Measurements from ENCODE around the gene LIPA. TPM values are rescaled to one million over a fixed set of nuclear protein-coding genes. Genes with fewer than 3 reads are reported as not detected.
A peak's percentile ranks its signal among the peaks of the same experiment; 100 is the strongest.

Gene LIPA
- total RNA-seq, 1 donor from 2014 or later: 70.2 TPM

- Mint-ChIP-seq H3K4me1 (ENCODE audit: low read depth, unreplicated experiment) (peaks cover 3% of the 10 kb centered on the region), H3K36me3 (ENCODE audit: low read depth, unreplicated experiment) (no peaks in the 10 kb centered on the region)
- no peaks in the 10 kb centered on the region for H3K36me3 ChIP-seq (ENCODE audit: insufficient read depth, low read length)
Observed at GRCh38 chr10:89204621-89205185, 46.9 kb downstream of the LIPA start.

GRCh38 chr10:89203237-89203636, 48.3 kb downstream of the LIPA start:
- peak; percentile 54 for FAIRE-seq
- peaks cover 3% of the 10 kb centered on the region for H3K4me1 Mint-ChIP-seq (ENCODE audit: low read depth, unreplicated experiment)
- peaks cover 12% of the 10 kb centered on the region for H3K4me1 ChIP-seq (ENCODE audit: insufficient read depth, low read length)
- no peaks in the 10 kb centered on the region for H3K9me3 ChIP-seq (ENCODE audit: insufficient read depth, low read depth, low read length)
- H4K20me1 ChIP-seq (ENCODE audit: insufficient read depth, low read length): no peaks in the 10 kb centered on the region
- H3K27ac ChIP-seq (ENCODE audit: low read depth, low read length): no peak overlapping the region
- H3K79me2 ChIP-seq (ENCODE audit: insufficient read depth, low read length): no peaks in the 10 kb centered on the region
- no peak overlapping the region for H3K4me2 ChIP-seq (ENCODE audit: low read length)
- peaks cover 14% of the 10 kb centered on the region for H3K27me3 Mint-ChIP-seq (ENCODE audit: low read depth, unreplicated experiment)
- peaks cover 31% of the 10 kb centered on the region for H3K27me3 ChIP-seq (ENCODE audit: insufficient read depth, low read length)
- H3K4me3 Mint-ChIP-seq (ENCODE audit: unreplicated experiment): no peak overlapping the region
- no peaks in the 10 kb centered on the region for H3K36me3 ChIP-seq (ENCODE audit: insufficient read depth, low read length)
- H3K9me3 Mint-ChIP-seq (ENCODE audit: unreplicated experiment): no peaks in the 10 kb centered on the region
- H3K27ac Mint-ChIP-seq (ENCODE audit: unreplicated experiment): no peak overlapping the region
- H2AFZ ChIP-seq (ENCODE audit: low read depth, low read length): no peak overlapping the region
- TF ChIP-seq CTCF (IDR thresholded peaks at IDR 0.05; ENCODE audit: insufficient read depth, low read depth, low read length) (no peak), EZH2 (IDR thresholded peaks at IDR 0.05; ENCODE audit: insufficient read depth, low read length) (no peak)
- H3K9ac ChIP-seq (ENCODE audit: low read length): no peak overlapping the region
- H3K36me3 Mint-ChIP-seq (ENCODE audit: low read depth, unreplicated experiment): no peaks in the 10 kb centered on the region
- H3K4me3 ChIP-seq (ENCODE audit: insufficient read depth, low read depth, low read length): no peak overlapping the region
- no peak for DNase-seq (ENCODE audit: low read depth)

More at GRCh38 chr10:89204621-89205185, 46.9 kb downstream of the LIPA start:
- H3K79me2 ChIP-seq (ENCODE audit: insufficient read depth, low read length): no peaks in the 10 kb centered on the region
- H3K9me3 ChIP-seq (ENCODE audit: insufficient read depth, low read depth, low read length): no peaks in the 10 kb centered on the region
- TF ChIP-seq EZH2 (IDR thresholded peaks at IDR 0.05; ENCODE audit: insufficient read depth, low read length): no peak
- TF ChIP-seq CTCF (IDR thresholded peaks at IDR 0.05; ENCODE audit: insufficient read depth, low read depth, low read length): no peak
- no peak overlapping the region for H3K27ac Mint-ChIP-seq (ENCODE audit: unreplicated experiment)
- no peak overlapping the region for H3K4me3 ChIP-seq (ENCODE audit: insufficient read depth, low read depth, low read length)
- H3K9me3 Mint-ChIP-seq (ENCODE audit: unreplicated experiment): no peaks in the 10 kb centered on the region
- DNase-seq (ENCODE audit: low read depth) (no peak), FAIRE-seq (no peak)
- H3K27ac ChIP-seq (ENCODE audit: low read depth, low read length): no peak overlapping the region
- H4K20me1 ChIP-seq (ENCODE audit: insufficient read depth, low read length): no peaks in the 10 kb centered on the region
- H3K4me2 ChIP-seq (ENCODE audit: low read length): no peak overlapping the region
- H3K27me3 Mint-ChIP-seq (ENCODE audit: low read depth, unreplicated experiment): peaks cover 20% of the 10 kb centered on the region
- H3K4me1 ChIP-seq (ENCODE audit: insufficient read depth, low read length): peaks cover 12% of the 10 kb centered on the region
- no peak overlapping the region for H3K4me3 Mint-ChIP-seq (ENCODE audit: unreplicated experiment)
- no peak overlapping the region for H3K9ac ChIP-seq (ENCODE audit: low read length)
- H3K27me3 ChIP-seq (ENCODE audit: insufficient read depth, low read length): peaks cover 32% of the 10 kb centered on the region
- H2AFZ ChIP-seq (ENCODE audit: low read depth, low read length): no peak overlapping the region

- Histone ChIP-seq H3K79me2 (ENCODE audit: insufficient read depth, low read length) (no peaks in the 10 kb centered on the region), H3K9ac (ENCODE audit: low read length) (no peak overlapping the region), H3K4me3 (ENCODE audit: insufficient read depth, low read depth, low read length) (no peak overlapping the region), H3K9me3 (ENCODE audit: insufficient read depth, low read depth, low read length) (no peaks in the 10 kb centered on the region), H3K27me3 (ENCODE audit: insufficient read depth, low read length) (peaks cover 31% of the 10 kb centered on the region), H2AFZ (ENCODE audit: low read depth, low read length) (no peak overlapping the region), H3K27ac (ENCODE audit: low read depth, low read length) (no peak overlapping the region), H3K36me3 (ENCODE audit: insufficient read depth, low read length) (no peaks in the 10 kb centered on the region), H3K4me2 (ENCODE audit: low read length) (no peak overlapping the region), H4K20me1 (ENCODE audit: insufficient read depth, low read length) (no peaks in the 10 kb centered on the region), H3K4me1 (ENCODE audit: insufficient read depth, low read length) (peaks cover 7% of the 10 kb centered on the region)
- Mint-ChIP-seq H3K4me3 (ENCODE audit: unreplicated experiment) (no peak overlapping the region), H3K4me1 (ENCODE audit: low read depth, unreplicated experiment) (peaks cover 3% of the 10 kb centered on the region), H3K27me3 (ENCODE audit: low read depth, unreplicated experiment) (peaks cover 11% of the 10 kb centered on the region), H3K36me3 (ENCODE audit: low read depth, unreplicated experiment) (no peaks in the 10 kb centered on the region), H3K27ac (ENCODE audit: unreplicated experiment) (no peak overlapping the region), H3K9me3 (ENCODE audit: unreplicated experiment) (no peaks in the 10 kb centered on the region)
- DNase-seq (ENCODE audit: low read depth) (no peak), FAIRE-seq (no peak)
- TF ChIP-seq EZH2 (IDR thresholded peaks at IDR 0.05; ENCODE audit: insufficient read depth, low read length) (no peak), CTCF (IDR thresholded peaks at IDR 0.05; ENCODE audit: insufficient read depth, low read depth, low read length) (no peak)
Observed at GRCh38 chr10:89202033-89202425, 49.5 kb downstream of the LIPA start.

Data from astrocyte (in vitro differentiated cells and primary cell).